H7 (cell line): ENCODE results near the gene PLEKHA5. TPM values are rescaled to one million over a fixed set of nuclear protein-coding genes. Genes with fewer than 3 reads are reported as not detected.
"Not testable (repeated sequence)": the region's sequence is repeated elsewhere in the genome, so short reads cannot be mapped to it uniquely, and the experiment has no call there.

Source experiments
- DNase-seq: peaks from one replicate; pipeline ENCODE4 v3.0.0; 2012
- H3K27me3 ChIP-seq: 2 replicates; pipeline ENCODE4 v1.6.0; 2011; ENCODE audit warnings: mild to moderate bottlenecking, low read length; ENCODE audit not compliant: control insufficient read depth, insufficient read depth
- H3K36me3 ChIP-seq: replicated peaks from 2 replicates; pipeline ENCODE4 v1.5.1; 2011; ENCODE audit warnings: low read length; ENCODE audit not compliant: control insufficient read depth, insufficient read depth
- H3K4me3 ChIP-seq: 2 replicates; pipeline ENCODE4 v1.5.1; 2011; ENCODE audit warnings: low read depth, mild to moderate bottlenecking, control low read depth, low read length, moderate library complexity; ENCODE audit not compliant: insufficient read depth
- total RNA-seq: library from RNA; depleted of rRNA; stranded (reverse); fragments of >200 nt; shearing (Covaris generic); gene quantifications from 2 replicates; pipeline ENCODE4 v1.2.3, GENCODE V29; 2014

Gene PLEKHA5
- total RNA-seq, 1 experiment from 2014 or later, result 33.9 TPM

DNA sequence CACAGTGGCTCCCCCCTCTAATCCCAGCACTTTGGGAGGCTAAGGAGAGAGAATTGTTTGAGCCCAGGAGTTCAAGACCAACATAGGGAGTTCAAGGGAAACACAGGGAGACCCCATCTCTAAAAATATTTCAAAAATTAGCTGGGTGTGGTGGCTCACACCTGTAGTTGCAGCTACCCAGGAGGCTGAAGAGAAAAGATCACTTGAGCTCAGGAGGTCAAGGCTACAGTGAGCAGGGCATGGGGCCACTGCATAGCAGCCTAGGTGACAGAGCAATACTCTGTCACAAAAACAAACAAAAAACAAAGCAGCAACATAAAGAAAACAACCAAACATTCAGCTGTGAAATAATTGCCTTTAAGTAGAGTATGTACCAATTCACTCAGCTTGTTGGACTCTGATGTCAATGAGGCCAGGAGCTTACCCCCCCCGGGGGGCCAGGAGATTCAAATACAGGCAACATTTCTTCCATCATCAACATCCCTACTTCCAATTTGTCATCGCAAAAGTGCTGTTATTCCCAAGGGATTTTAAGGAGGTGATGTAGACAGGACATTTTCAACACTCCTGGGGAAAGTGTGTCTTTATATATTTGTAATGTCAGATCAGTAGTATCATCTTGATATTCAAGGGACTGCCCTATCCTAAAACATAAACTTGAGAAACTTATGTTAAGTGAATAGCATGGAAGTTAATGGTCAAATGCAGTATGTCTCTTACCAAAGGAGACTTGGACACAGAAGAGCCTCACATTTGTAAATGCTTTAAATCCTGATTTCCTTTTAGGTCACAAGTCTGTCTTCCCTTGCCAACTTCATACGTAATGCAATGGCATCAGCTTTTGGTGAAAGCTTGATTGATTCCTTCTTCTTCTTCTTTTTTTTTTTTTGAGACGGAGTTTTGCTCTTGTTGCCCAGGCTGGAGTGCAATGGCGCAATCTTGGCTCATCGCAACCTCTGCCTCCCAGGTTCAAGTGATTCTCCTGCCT, 269.1 kb downstream of the PLEKHA5 start:
- no peaks in the 10 kb centered on the region for H3K27me3 ChIP-seq
- H3K36me3 ChIP-seq, result no peaks in the 10 kb centered on the region
- no peak overlapping the region for H3K4me3 ChIP-seq
- DNase-seq, result no peak

DNA sequence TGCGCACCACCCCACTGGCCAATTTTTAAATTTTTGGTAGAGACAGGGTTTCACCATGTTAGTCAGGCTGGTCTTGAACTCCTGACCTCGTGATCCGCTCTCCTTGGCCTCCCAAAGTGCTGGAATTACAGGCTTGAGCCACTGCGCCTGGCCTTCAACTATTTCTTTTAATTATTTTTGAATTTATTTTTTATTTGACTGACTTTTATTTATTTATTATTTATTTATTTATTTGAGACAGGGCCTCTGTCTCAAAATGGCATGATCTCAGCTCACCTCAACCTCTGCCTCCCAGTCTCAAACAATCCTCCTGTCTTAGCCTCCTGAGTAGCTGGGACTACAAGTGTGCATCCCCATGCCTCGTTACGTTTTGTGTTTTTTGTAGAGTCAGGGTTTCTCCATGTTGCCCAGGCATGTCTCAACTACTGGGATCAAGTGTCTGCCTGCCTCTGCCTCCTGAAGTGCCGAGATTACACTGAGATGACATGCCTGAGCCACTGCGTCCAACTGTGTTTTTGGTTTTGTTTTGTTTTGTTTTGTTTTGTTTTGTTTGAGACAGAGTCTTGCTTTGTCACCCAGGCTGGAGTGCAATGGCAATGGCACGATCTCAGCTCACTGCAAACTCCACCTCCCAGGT, 271.2 kb downstream of the PLEKHA5 start:
- not testable (repeated sequence) for H3K4me3 ChIP-seq, H3K27me3 ChIP-seq, DNase-seq, H3K36me3 ChIP-seq

DNA sequence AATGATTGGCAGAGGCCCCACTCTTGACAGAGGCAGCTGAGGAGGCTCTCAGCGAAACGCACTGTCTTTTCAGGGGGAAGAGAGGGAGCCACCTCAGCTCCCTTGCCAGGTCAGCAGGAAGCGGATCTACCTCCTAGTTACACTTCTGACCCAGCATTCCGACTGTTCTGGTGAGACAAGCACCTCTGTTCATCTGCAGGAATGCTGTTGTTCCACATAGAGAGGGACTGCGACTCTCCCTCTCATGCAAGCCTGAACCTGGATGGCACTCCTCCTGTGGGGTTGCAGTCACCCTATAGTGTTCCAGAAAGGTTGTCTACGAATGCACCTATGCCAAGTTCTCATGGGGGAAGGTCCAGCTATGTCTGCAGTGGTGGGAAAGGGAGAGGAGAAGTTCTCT, 272.7 kb downstream of the PLEKHA5 start:
- H3K27me3 ChIP-seq, result no peaks in the 10 kb centered on the region

DNA sequence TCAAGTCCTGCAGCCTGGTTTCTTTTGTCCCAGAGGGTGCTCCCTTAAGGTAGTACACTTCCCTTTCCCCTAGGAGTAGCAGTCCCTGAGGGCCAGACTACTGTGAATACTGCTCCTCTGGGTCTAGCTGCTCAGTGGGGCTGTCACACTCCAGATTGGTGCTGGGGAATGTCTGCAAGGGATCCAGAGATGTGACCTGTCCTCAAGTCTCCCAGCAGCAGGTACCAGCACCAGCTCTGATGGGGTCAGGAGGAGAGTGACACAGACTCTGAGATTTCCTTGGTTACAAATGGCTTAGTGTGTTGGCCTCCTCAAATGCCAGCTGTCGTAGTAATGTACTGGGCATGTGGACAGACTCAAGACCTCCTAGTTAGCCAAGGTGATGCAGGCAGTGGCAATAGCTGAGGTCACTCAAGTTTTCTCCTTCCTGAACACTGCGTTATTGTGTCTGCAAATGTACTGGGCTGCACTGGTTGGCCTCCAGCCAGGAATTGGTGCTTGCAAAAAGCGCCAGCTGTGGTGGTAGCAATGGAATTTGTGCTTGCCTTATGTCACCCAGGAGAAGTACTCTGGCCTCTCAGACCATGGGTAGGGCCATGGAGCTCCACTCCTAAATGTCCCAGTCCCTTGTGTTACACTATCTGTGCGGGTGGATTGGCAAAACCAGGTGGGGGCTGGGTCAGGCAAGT, 273.4 kb downstream of the PLEKHA5 start:
- H3K4me3 ChIP-seq, result no peak overlapping the region
- no peaks in the 10 kb centered on the region for H3K27me3 ChIP-seq
- no peak for DNase-seq
- no peaks in the 10 kb centered on the region for H3K36me3 ChIP-seq

More for the DNA sequence above, 272.7 kb downstream of the PLEKHA5 start:
- no peak for DNase-seq
- H3K4me3 ChIP-seq, result no peak overlapping the region
- H3K36me3 ChIP-seq, result no peaks in the 10 kb centered on the region

DNA sequence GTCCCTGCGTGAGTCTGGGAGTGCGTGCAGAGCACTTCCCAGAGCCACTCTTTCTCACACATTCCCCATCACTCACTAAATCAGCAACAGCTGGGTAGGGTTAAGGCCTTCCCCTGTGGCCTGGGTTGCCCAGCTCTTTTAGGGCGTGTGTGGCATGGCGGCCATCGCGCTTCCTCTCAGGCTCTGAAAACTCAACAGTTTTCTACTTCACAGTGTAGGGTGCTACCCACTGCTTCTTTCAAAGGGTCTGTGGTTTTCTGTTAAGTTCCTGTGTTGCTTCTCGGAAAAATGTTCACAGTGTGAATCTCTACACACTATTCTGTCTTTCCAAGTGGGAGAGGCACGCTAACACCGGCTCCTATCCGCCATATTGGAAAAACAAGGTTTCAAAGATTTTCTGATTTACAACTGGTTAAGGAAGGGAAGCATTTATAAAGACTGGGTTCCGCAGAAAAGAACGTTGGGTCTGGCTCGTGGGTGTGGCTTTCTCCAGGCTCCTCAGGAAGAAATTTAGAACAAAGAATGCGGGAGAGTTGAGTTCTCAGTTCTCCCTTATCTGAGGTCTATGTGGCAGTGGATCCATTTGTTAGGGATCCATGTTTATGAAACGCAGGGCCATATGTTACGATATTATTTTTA, 274.8 kb downstream of the PLEKHA5 start:
- DNase-seq, result no peak
- Histone ChIP-seq H3K4me3 (no peak overlapping the region), H3K27me3 (no peaks in the 10 kb centered on the region), H3K36me3 (no peaks in the 10 kb centered on the region)

DNA sequence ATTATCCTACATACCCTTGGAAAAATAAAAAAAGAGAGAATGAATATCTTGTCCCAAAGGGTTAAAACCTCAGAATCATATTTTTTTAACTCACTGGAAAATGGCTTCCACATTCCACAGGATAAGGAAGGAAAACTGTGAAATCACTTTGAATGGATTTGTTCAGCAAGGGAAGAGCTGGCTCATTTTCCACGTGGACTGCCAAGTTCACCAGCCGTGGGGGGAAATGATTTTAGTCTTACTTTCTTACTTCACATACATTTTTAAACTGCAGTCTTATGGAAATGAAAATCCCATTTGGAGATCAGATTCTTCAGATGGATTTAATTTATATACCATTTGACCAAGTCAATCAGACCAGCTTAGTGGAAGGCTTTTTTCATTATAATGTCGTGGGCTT, 279.8 kb downstream of the PLEKHA5 start:
- DNase-seq, result no peak
- H3K27me3 ChIP-seq, result no peaks in the 10 kb centered on the region
- H3K4me3 ChIP-seq, result no peak overlapping the region
- H3K36me3 ChIP-seq, result no peaks in the 10 kb centered on the region

DNA sequence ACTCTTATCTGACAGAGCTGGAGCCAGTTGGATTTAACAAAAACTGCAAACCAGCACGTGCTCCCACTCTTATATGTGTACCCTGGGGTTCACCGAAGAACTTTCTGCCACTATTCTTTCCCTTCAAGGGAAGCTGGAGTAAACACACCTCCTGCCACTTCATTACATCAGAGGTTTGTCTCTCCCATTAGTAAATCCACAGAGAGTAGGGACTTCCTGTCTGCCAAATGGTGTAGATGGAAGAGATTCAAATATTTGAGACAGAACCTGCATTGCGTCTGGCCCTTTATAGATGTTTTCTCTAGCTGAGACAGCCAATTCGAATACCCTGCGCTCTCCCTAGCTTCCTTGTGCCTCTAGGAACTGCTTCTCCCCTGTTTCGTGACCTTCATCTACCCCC, 280.7 kb downstream of the PLEKHA5 start:
- no peaks in the 10 kb centered on the region for H3K36me3 ChIP-seq
- H3K4me3 ChIP-seq, result no peak overlapping the region
- no peaks in the 10 kb centered on the region for H3K27me3 ChIP-seq
- no peak for DNase-seq

DNA sequence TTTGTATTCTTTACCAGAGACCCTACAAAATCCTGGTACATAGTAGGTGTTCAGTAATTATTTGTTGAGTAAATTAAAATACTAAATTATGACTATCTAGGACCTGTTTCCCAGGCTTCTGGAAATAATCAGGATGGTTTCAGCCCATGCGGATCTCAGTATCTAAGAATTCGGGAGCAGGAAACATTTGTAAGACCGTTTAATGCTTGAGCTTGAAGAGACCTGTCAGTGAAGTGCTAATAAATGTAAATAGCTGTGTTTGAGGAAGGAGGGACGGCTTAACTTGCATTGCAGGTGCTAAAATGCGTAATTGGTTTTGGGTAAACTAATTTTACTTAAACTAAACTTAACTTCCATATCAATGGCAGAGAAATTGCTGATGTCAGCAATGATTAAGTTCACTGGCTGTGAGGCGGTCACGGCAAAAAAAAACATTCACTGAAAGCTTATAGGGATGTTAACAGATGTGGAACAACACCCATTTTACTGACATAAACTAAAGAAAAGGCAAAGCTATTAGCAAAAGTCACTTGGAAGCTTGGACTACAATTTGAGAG, 281.2 kb downstream of the PLEKHA5 start:
- H3K4me3 ChIP-seq, result no peak overlapping the region
- no peak for DNase-seq
- no peaks in the 10 kb centered on the region for H3K36me3 ChIP-seq
- no peaks in the 10 kb centered on the region for H3K27me3 ChIP-seq

DNA sequence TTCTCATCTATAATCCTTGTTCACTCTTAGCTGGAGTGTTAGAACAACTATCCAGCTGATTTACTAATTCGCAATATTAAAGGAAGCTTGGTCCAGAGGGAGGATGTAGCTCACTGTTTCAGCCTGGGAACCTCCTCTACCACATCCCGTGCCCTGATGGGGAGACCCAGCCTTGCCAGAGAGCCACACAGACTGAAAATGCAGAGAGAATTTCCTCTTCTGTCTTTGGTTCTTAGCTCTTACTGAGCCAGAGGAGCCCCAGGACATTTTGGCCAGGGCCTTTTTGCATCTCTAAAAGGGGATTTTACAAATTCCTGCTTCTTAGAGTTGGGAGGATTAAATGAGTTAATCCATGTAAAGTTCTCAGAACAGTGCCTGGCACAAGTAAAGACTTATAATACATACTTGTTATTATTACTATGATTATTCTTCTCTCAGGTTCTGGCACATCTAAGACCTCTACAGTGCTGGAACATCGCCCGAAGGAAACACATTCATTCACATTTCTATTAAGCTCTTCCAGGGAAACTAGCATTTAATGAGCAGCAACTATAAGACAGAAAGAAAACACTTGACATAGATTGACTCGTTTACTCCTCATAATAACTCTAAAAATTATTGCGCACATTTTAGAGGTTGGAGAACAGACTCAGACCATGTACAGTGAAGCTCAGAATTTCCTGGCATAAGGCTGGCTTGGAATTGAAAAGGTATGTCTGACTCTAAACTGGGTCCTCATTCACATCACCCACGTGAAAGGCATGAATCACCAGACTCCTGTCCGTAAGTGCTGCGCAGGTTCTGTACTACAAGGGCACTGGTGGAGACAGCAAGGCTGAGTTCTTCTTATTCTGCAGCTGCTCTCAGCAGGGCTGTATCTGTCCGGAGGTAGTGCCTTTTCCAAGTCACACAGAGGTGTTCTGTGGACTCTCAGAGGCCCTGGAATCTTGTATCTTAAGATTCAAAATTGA, 282.0 kb downstream of the PLEKHA5 start:
- peak; percentile 80 for DNase-seq
- Histone ChIP-seq H3K4me3 (no peak overlapping the region), H3K36me3 (no peaks in the 10 kb centered on the region), H3K27me3 (no peaks in the 10 kb centered on the region)

DNA sequence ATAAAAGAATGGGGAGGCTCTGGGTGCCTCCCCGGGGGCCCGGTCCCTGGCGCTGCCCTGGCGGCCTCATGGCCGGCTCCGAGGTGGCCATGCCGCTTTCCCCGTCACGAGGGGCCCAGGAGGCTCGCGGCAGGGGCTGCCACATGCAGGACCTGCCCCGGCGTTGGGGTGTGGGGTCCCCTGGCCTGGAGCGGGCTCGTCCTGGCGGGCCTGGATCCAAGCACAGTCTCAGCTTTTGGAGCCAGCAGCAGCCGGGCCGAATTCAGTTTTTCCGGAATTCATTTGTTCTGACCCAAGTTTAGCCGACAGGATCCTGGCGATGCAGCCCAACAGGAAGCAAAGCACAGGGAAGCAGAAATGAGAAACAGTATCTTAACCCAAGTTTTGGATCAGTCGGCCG, 283.3 kb downstream of the PLEKHA5 start:
- no peaks in the 10 kb centered on the region for H3K36me3 ChIP-seq
- no peak overlapping the region for H3K4me3 ChIP-seq
- peak; percentile 58 for DNase-seq
- no peaks in the 10 kb centered on the region for H3K27me3 ChIP-seq

DNA sequence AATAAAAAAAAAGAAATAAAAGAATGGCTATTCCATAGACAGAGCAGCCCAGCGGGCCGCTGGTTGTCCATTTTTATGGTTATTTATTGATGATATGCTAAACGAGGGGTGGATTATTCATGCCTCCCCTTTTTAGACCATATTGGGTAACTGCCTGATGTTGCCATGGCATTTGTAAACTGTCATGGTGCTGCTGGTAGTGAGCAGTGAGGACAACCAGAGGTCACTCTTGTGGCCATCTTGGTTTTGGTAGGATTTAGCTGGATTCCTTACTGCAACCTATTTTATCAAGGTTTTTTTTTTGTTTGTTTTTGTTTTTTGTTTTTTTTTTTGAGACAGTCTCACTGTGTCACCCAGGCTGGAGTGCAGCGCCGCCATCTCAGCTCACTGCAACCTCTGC, 284.0 kb downstream of the PLEKHA5 start:
- H3K27me3 ChIP-seq, H3K4me3 ChIP-seq, DNase-seq, H3K36me3 ChIP-seq: not testable (repeated sequence)

DNA sequence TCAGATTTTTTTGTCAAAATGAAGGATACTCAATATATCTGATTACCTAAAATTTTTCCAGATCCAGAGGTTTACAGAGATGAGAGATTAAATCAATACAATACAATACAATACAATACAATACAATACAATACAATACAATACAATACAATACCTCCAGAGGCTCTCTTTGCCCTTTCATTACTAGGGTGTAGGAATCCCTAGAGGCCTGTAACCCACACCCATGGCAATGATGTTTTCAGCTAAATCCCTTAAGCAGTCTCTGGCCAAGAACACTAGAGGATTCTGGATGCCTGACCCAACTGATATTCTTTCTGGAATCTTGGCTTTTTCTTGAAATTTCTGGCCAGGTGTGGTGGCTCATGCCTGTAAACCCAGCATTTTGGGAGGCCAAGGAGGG, 286.0 kb downstream of the PLEKHA5 start:
- H3K36me3 ChIP-seq, result no peaks in the 10 kb centered on the region
- DNase-seq, result no peak
- no peak overlapping the region for H3K4me3 ChIP-seq
- H3K27me3 ChIP-seq, result no peaks in the 10 kb centered on the region

DNA sequence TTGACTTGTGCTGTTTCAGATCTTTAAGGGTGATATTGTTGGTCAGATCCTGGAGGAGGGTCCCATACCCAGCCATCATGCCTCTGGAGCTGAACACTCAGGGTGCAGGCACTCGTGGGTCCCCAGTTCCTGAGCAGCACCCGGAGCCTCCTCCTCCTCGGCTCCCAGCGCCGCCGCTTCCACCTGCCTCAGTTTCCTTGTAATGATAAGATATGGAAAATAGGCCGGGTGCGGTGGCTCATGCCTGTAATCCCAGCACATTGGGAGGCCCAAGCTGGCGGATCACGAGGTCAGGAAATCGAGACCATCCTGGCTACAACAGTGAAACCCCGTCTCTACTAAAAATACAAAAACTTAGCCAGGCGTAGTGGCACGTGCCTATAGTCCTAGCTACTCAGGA, 289.6 kb downstream of the PLEKHA5 start:
- no peak for DNase-seq

More for the DNA sequence above, 289.6 kb downstream of the PLEKHA5 start:
- no peaks in the 10 kb centered on the region for H3K36me3 ChIP-seq
- H3K27me3 ChIP-seq, result no peaks in the 10 kb centered on the region
- no peak overlapping the region for H3K4me3 ChIP-seq
